ENCODE data around the gene PRDM16.

GRCh38 chr1:3452866-3453175, 383.8 kb downstream of the PRDM16 start:
- no peak for TF ChIP-seq POLR2A (IDR thresholded peaks at IDR 0.05; ENCODE audit: extremely low read depth, insufficient read length)
- TF ChIP-seq, protein P1, sequence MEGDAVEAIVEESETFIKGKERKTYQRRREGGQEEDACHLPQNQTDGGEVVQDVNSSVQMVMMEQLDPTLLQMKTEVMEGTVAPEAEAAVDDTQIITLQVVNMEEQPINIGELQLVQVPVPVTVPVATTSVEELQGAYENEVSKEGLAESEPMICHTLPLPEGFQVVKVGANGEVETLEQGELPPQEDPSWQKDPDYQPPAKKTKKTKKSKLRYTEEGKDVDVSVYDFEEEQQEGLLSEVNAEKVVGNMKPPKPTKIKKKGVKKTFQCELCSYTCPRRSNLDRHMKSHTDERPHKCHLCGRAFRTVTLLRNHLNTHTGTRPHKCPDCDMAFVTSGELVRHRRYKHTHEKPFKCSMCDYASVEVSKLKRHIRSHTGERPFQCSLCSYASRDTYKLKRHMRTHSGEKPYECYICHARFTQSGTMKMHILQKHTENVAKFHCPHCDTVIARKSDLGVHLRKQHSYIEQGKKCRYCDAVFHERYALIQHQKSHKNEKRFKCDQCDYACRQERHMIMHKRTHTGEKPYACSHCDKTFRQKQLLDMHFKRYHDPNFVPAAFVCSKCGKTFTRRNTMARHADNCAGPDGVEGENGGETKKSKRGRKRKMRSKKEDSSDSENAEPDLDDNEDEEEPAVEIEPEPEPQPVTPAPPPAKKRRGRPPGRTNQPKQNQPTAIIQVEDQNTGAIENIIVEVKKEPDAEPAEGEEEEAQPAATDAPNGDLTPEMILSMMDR (IDR thresholded peaks at IDR 0.05; ENCODE audit: low read depth, low read length) = no peak
